GM19240 (cell line): ENCODE measurements around the gene JADE2.
A peak's percentile ranks its signal among the peaks of the same experiment; 100 is the strongest.

Experiments
- DNase-seq: peaks from one replicate; pipeline ENCODE4 v3.0.0; 2011; ENCODE audit warnings: low spot score; ENCODE audit not compliant: insufficient read length

Gene JADE2

DNA sequence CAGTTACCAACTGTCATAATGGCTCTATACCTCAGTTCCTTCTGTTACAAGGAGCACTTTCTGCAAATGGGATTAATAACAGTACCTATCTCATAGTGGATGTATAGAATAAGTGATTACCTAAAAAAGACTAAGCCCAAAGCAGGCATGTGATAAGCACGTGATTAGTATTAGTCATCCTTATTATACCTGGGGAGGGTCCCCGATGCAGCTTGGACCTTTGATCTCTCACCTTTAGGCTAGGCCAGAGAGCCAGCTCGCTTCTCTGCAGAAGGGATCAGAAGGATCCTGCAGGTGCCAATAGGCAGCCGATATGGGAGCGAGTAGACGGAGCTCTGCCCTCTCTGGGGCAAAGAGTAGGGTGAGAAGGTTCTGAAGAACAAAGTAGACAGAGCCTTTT lies 4.0 kb downstream of the JADE2 start:
- DNase-seq = no peak

GRCh38 chr5:134530301-134531077 lies 5.0 kb downstream of the JADE2 start:
- no peak for DNase-seq

- DNase-seq = no peak
These were observed 7.8 kb downstream of the JADE2 start for GRCh38 chr5:134533115-134533815.

DNA sequence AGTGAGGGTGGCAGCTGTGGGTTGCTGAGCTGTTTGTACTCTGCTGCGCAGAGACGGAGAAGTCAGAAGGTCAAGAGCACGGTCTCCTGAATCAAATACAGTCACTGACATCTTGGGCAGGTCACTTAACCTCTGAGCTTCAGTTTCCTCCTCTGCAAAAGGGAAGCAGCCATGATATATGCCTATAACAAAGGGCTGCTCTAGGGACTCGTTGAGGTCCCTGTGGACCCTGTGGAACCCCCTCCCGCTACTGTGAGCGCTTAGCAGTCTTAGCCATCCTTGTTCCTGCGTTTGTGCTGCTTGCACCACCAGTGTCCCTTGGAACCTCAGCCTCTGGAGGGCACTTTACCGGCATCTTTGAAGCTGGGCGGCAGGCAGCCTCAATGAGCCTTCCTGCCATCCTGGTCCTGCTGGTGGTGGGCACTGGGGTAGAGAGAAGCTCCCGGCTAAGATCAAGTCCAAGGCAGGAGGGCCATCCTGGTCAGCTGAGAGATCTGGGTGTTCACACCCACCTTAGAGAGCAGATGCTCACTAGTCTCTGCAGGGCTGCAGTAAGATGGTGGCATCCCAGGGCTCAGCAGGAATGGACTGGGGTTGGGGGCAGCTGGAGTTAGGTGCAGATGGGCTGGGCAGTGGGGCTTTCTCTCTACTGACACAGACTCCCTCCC lies 8.7 kb downstream of the JADE2 start:
- no peak for DNase-seq

DNA sequence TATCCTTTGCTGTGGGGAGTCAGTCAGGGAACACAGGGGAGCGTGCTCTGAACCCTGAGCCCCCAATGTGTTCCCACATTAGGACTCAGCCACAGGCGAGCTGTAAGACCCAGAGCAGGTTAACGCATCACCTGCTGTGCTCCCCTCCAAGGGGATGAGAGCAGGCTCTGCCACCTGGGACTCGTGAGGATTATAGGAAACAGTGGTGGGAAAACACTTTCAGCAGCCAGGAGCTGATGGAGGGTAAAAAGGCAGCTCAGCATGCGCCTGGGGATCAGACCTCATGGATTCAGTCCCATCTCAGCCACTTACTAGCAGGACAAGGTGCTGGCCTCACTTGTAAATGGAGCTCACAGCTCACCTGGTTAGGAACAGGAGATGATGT lies 9.2 kb downstream of the JADE2 start:
- DNase-seq = no peak

DNA sequence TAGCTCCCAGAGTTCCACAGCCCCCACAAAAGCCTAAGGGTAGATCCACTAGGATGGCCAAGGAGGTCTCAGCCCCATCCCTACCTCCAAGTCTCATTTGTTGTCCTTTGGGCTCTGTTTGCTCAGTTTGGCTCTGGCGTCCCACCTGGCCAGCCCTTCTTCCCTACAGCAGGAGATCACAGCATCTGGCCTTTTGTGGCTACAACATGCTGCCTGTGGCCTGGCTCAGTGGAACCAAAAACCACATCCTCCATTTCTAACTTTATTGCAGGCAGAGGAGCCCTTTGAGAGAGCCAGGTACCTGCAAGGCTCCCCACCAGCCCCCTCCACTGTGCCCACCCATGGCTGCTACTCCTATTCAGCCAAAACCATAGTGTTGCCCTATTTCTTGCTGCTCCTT lies 11.4 kb downstream of the JADE2 start:
- DNase-seq = no peak

- no peak for DNase-seq
These were observed 11.8 kb downstream of the JADE2 start for GRCh38 chr5:134537297-134537696.

DNA sequence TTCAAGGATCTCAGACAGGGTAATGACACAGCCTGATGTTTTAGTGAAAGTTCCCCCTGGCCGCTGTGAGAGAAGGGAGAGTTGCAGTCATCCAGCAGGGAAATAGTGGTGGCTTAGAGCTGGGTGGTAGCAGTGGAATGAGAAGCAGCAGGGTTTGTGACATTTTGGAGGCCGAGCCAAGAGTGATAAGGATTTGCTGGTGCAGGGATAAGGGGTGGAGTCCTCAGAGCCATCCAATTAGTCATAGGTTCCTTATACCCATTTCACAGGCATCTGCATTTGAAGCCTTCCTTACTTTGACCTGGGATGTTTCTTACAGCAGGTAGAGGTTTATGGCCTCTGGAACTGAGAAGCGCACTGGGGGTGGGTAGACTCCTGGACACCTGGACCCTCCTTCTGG lies 12.8 kb downstream of the JADE2 start:
- DNase-seq = no peak

- no peak for DNase-seq
These were observed 14.3 kb downstream of the JADE2 start for GRCh38 chr5:134539732-134540131.

DNA sequence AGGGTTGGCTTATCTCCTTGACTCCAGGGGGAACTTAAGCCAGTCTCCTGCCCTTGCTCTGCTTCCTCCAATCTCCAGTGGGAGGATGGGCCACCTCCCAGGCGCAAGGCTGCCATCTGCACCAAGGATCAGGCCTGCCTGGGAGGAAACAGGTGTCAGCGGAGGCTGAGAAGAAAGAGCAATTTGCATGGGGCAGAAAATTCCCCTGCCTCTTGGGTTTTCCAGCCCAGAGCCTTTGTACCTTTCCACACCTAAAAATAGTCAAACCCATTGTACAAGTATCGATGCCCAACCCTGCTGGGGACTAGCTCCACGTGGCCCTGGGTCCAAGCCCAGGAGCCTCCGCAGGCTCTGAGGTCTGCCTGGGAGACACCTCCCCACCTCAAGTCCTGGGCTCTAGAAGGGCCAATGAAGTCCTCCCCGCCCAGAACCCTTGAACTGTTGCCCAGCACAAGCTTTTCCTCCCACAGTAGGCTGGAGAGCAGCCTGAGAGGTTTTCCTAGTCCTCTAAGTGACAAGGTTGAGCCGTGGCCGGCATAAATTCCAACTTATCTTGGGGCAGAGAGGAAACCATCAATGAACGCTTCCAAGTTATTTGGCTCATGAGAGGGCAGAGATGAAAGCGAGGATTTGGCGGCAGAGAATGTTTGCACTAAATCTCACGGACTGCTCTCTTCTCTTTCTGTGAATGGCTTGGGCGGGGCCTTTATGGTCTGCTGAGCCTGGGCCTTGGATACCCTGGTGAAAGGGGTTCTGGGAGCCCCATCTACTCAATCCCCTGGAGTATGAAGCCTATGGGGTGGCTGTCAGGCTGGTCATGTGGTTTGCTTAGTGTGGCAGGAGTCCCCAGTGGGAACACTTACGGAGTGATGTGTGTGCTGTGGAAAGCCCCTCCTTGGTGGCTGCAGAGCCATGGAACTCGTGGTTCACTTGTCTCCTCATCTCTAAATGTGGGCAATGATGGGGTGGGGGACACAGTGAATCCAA lies 15.6 kb downstream of the JADE2 start:
- DNase-seq = peak; percentile 45

DNA sequence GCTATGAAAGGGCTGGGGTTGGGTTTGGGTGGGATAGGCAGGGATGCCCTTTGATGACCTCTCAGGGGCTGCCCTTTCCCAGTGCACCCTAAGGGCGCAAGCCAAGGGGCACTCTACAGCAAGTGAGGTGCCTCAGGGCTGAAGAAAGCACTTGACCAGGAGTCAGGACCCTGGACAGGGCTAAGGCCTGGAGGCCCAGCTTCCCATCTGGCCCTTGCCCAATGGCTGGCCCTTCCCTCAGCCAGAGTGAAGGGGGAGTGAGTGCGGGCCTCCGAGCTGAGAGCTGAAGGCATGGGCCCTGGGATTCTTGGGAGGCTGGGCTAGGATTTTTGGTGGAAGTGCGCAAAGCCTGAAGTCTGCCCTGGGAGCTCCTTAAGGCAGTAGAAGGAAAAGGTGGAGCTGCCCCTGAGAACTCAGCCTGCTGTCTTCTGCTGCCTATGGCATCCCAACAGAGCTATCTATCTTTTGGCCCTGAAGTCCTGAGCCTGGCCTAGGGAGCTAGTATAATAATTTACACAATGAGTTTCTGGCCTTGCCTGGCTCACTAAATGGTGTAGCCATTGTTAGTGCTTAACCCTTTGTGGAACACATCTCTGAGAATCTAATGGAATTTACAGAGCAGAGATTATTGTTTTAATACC lies 16.4 kb downstream of the JADE2 start:
- no peak for DNase-seq

DNA sequence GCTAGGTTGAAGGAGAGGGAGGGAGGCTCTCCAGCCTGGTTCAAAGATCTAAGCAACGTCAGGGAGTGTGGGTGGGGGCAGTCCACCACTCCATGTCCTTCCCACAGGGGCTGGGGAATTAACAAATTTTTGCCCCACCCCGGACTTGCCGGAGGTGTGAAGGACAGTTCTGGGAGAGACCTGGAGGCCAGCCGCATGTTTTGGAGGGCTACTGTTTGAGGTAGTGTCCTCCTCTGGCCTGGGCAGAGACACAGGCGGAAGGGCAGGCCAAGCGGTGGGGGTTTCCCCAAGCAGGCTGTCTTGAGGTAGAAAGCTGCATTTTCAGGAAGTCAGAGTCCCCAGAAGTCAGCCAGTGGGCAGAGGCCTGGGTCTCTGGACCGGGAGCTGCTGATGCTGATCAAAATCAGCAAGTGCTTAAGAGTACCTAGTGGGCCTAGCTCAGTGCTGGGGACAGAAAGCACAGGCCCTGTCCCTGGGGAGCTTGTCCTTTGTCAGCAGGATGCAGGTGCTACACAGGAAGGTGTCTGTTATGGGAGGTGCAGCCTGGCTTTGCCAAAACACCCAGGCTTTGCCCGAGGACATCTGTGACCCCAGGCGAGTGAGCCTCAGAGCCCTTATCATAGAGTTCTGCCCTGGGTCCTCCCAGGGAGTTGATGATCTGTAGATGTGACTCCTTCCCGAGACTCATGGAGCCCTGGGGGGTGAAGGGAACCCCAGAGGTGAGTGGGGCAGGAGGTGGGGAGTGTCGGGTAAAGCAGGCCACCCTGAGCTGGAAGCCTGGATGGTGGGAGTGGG lies 18.5 kb downstream of the JADE2 start:
- peak; percentile 64 for DNase-seq

DNA sequence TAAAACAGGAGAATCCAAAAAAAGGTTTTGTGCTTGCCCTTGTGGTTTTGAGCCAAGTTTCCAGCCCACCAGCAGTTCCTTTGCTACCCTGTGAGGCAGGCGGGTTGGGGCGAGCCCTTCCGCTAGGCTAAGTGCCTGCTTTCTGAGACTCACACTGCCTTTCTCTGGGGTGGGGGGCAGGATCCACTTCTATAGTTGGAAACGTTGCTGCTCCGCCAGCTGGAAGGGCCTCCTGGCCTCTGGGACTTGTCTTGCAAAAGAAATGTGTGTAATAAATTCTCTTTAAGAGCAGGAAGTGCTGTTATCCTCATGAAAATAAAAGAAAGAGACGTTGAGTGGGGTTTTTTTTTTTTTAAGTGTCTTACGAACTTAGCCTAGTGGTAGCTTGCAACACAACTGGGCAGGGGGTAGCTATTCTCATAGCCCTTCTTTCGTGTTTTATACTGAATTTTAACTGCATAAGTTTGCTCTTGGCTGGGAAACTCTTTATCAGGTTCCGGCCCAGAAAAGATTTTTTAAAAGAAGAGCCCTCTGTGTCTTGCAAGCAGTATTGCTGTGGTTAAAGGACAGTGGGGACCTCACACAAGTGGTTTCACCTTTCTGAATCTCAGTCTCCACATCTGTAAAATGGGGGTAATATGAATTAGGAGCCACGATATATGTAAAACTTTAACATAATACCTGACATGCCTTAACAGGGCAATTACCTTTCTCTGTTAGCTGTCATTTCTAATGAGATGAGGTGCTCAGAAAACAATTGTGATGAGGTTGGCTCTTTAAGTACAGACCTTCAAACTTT lies 19.8 kb downstream of the JADE2 start:
- no peak for DNase-seq

DNA sequence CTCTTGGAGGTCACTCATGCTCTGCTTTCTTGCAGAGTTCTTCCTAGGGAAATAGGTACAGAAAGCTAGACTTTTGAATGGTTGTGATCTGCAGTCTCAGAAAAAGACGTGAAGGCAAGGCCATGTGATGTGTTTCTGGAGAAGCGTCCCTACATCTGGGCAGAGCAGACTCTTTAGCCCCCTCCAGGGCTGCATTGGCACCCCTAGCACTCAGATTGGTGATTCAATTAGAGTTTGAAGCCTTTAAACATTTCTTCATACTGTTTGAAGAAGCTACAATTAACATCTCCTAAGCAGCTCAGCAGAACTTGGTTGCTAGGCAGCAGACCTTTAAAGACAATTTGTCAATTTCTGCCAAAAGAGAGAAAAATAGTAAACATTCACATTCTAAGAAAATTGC lies 21.6 kb downstream of the JADE2 start:
- no peak for DNase-seq

- no peak for DNase-seq
These were observed 22.1 kb downstream of the JADE2 start for GRCh38 chr5:134547579-134547978.

DNA sequence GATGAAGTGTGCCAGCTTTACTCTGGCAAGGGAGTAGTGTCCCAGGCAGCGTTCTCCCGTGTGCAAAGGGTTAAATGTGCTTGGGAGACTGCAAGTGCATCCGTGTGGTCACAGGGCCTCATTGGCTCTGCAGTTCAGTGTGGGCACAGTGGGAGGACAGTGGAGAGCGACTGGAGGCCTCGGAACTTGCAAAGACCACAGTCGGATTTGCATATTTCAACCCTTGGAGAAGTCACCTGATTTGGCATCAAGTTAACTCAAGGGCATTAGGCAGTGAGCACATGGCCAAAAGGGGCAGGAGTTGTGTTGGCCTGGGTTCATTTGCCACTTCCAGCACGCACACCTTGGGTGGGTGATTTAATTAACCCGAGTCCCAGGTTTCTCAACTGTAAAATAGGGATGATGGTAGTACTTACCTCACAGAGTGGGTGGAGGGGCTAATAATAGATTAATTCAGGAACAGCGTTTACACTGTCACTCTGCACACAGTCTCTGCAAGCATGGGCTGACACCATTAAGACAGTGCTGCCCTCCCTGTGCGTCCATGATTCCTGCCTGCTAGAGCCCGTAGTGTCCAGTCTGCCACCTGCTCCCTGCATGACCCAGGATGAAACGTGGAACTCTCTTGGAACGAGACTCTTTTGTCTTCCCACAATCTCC lies 22.7 kb downstream of the JADE2 start:
- DNase-seq = no peak

GRCh38 chr5:134549714-134550113 lies 24.2 kb downstream of the JADE2 start:
- DNase-seq = no peak
